Medulla oblongata (tissue), 1 donor: ENCODE measurements around the gene SMURF1.
A peak's percentile ranks its signal among the peaks of the same experiment; 100 is the strongest.
"Not testable (repeated sequence)": the region's sequence is repeated elsewhere in the genome, so short reads cannot be mapped to it uniquely, and the experiment has no call there.

Experiments used
- DNase-seq: peaks from one replicate; pipeline ENCODE4 v3.0.0-alpha.2; 2015; ENCODE audit errors: extremely low spot score

SMURF1 gene

GRCh38 chr7:99054781-99055180 lies 89.1 kb downstream of the SMURF1 start:
- no peak for DNase-seq

GRCh38 chr7:99050971-99051370 lies 92.9 kb downstream of the SMURF1 start:
- DNase-seq = no peak

- no peak for DNase-seq
These were observed 96.3 kb downstream of the SMURF1 start for GRCh38 chr7:99047526-99048077.

- DNase-seq = no peak
These were observed 97.2 kb downstream of the SMURF1 start for GRCh38 chr7:99046722-99047121.

GRCh38 chr7:99046262-99046661 lies 97.6 kb downstream of the SMURF1 start:
- DNase-seq = not testable (repeated sequence)

GRCh38 chr7:99044858-99045257 lies 99.0 kb downstream of the SMURF1 start:
- not testable (repeated sequence) for DNase-seq

DNA sequence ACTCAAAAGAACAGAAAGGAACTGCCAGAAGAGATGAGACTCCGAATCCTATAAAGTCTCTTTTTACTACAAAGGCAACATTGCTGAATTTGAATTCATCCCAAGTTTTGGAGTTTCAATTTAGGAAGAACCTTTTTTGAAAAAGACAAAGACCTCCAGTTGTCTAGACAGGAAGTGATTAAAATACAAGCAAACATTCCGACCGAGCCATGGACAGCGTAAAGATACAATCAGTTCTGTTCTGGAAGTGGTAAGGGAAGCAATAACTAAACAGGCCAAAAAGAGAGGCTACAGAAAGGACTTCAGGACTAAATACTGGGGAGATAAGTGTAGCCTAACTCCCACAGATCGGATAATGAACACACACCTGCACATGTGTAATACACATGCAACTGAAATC lies 101.0 kb downstream of the SMURF1 start:
- DNase-seq = no peak

GRCh38 chr7:99041526-99041925 lies 102.4 kb downstream of the SMURF1 start:
- DNase-seq = no peak

DNA sequence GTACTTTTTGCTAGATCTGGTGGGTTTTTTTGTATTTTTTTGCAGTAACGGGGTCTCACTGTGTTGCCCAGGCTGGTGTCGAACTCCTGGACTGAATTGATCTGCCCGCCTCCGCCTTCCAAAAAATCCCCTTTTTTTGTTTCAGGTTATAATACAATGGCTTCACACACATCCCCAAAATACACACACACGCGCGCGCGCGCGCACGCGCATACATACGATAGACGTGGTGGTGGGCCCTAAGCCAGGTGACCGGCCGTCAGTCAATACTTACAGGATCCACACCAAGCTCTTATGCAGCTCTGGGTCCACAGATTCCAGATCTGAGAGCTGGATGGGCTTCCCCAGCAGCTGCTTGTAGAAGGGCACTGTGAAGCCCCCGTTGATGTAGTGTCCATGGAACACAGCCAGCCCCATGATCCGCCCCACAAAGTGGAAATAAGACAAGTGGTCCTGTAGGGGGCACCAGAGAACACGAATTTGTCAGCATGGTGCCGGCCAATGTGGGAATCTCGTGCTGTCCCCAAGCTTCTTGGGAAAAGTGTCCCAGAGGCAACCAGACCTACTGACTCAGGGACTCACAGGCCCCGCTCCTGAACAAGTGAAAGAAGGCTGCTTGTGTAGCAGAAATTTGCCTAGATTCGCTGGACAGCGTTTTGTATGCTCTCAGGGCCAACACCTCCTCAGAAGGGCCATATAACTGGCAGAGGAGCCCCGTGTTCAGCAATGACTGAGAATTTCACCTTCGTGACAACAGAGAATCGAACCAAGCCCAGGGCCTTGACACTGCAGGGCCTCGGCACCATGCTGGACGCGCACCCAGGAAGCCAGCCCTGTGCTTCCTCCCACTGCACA lies 103.6 kb downstream of the SMURF1 start:
- DNase-seq = peak; percentile 97

DNA sequence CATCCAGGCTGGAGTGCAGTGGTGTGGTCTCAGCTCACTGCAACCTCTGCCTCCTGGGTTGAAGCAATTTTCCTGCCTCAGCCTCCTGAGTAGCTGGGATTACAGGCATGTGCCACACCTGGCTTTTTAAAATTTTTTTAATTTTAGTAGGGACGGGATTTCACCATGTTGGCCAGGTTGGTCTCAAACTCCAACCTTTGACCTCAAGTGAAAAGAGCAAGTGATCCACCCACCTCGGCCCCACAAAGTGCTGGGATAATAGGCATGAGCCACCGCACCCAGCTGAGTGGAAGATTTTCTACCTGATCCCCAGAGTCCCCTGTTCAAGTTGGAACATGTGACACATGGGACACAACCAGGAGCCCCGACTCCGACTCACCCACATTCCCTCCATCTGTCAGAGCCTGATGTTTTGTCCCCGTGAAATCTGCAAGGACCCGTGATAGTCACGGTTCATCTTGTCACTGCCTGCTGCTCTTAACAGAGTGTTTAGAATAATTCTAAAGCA lies 104.5 kb downstream of the SMURF1 start:
- no peak for DNase-seq

DNA sequence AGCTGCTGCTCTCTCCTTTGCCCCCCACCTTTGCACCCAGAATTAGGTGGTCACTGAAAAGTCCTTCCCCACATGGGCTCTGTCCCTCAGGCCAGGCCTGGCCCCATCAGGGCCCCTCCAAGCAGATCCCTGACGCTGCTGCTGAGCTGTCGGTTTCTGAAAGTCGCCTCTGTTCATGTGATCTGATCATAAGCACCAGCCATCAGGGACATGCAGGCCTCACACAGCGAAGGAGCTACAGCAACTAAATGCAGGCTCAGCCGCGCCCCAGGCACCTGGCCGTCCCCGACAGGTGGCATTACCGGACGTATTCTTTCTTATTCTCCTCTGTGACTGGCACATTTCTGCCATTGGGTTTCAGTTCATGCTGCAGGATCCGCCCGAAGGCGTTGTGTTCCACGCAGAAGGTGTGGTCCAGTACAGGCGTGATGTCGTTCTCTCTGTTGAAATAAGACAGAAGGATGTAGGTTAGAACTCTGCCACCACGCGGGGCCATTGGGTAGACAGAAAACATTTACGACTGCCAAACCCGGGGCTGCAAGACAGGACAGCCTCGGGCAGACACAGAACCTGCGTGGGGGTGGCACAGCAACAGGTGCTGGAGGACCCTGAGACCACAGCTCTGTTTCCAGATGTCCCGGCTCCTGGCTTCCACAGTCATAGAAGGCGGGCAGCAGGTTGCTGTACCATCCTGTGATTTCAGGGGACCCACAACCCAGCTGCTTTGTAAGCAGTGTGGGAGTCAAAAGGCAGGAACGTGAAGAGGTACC lies 105.6 kb downstream of the SMURF1 start:
- DNase-seq = no peak

DNA sequence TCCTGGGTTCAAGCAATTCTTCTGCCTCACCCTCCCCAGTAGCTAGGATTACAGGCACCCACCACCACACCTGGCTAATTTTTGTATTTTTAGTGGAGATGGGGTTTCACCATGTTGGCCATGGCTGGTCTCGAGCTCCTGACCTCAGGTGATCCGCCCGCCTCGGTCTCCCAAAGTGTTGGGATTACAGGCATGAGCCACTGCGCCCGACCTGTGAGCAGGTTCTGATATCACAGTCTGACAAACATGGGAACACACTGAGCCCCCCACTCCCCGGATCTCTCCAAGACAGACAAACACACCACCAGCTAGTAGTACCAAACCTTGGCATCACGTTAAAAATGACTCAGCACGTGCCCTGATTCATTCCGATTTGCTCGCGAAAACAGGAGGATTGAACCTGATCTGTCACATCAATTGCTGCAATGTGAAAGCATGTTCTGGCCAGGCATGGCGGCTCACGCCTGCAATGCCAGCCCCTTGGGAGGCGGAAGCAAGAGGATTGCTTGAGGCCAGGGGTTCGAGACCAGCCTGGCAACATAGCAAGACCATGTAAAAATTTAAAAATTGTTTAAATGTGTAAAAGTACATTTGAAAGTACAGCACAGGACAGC lies 106.5 kb downstream of the SMURF1 start:
- no peak for DNase-seq

- peak; percentile 80 for DNase-seq
These were observed 107.3 kb downstream of the SMURF1 start for GRCh38 chr7:99036546-99037111.

DNA sequence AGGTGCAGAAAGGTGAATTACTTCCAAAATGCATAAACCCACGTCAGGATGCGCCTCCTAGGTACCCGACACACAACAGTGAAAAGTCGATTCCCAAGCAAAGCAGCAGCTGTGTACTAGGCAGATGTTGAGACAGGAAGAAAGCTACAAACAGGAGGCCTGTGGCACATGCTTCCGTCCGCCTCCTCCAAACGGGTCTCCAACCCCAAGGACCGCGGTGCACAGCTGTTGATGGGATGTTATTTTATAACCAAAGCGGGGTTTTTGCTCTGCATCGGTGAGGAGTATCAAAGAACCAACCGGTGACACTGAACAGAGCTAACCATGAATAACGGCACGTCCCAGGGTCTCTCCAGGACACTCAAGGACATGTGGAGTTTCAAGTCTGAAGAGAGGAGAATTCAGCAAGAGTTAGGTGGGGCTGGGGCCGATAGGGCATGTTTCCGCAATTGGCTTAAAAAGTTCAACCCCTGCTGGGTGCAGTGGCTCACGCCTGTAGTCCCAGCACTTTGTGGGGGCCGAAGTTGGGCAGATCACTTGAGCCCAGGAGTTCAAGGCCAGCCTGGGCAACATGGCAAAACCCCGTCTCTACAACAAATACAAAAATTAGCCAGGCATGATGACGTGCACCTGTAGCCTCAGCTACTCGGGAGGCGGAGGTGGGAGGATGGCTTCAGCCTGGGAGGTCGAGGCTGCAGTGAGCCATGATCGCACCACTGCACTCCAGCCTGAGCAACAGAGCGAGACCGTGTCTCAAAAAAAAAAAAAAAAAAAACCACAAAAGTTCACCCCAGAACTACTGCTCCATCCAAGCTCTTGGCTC lies 108.0 kb downstream of the SMURF1 start:
- no peak for DNase-seq

DNA sequence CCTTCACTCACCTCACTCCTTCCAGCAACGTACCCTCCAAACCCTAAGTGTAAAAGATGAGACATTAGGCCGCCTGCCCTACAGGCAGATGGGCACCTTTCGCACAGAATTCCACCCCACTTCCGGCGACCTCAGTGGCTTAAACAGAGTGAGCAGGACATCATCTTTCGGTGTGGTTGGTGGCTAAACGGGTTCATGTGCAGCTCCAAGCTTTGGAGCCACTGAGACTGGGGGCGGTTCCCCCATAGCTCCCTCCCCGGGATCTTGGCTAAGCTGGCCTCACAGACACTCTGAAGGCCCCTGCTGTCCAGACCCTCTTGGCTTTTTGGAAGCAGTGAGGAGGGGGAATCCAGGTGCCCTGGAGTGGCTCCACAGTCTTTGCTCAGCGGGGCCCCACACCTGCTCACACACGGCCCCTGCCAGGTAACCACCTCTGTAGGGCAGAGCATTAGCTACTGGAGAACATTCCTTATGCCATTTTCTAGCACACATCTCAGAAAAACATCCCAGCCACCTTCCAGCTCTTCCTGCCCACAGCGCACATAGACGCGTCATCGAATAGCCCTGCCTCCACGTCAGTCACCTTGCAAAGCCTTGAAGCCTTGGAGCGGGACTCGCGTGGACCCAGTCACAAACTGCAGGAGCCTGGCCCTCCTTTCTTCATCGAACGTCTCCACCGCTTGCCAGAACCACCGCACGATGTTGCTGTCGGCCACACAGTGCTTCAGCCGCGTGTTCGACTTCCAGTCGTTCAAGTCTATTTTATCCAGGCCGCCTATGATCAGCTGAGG lies 108.8 kb downstream of the SMURF1 start:
- no peak for DNase-seq

DNA sequence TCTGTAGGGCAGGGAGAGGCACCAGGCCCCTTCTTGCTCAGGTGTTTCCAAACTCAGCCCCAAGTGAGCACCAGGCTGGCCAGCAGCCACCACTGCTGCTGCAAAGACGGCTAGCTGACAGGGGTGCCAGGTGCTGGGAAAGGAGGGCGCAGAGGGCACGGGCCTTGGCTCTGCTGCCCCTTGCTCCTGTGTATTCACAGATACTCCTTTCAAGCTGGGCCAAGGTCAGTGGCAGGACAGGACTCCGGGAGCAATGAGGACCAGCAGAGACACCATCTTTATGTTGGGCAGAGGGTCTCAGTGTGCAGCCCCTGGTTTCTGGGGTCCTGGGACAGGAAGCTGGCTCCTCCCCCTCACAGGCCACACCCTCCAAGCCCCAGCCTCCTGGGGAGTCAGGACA lies 110.1 kb downstream of the SMURF1 start:
- no peak for DNase-seq

- no peak for DNase-seq
These were observed 111.0 kb downstream of the SMURF1 start for GRCh38 chr7:99032928-99033327.

- DNase-seq = no peak
These were observed 112.4 kb downstream of the SMURF1 start for GRCh38 chr7:99031496-99031895.

- DNase-seq = no peak
These were observed 113.0 kb downstream of the SMURF1 start for GRCh38 chr7:99030951-99031350.

DNA sequence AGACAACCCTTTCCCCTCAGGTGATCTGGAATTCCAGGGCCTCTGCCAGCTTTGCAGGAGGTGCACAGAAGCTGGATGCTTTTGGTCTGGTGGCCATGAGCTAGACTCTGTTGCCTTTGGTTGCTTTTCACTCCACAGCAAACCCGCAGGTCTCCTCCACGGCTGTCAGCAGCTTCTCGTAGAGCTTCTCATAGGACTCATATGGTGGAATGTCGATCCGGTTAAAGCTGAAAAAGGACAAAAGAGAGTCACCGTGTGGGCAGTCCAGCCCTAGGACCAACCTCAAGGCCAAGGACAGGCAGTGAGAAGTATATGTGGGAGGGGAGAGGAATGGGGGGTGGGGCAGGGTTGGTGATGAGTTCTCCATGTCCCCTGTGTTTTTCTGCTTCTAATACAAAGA lies 113.5 kb downstream of the SMURF1 start:
- no peak for DNase-seq
